GM12878 (cell line): ENCODE measurements around the gene ZFTA. TPM values are rescaled to one million over a fixed set of nuclear protein-coding genes. Genes with fewer than 3 reads are reported as not detected.

Experiments
- ATAC-seq: fragments of 200-7000 bp; cut with Tn5 transposase; 3 replicates; pipeline ENCODE4 v1.9.1; 2020; ENCODE audit warnings: mild to moderate bottlenecking, moderate library complexity
- BruUV-seq: library from RNA; stranded (reverse); fragments of 400-500 nt; replicated peaks from 2 replicates; lab custom pipeline; 2021; lab: Mats Ljungman, UMichigan
- CTCF ChIA-PET: fragments of 300-600 bp; sonication (Branson Sonifier 250); formaldehyde crosslinking; extraction: SDS; loops from one replicate; lab custom pipeline; 2021; ENCODE audit warnings: inconsistent platforms; lab: Yijun Ruan, JAX
- POLR2A ChIA-PET: fragments of 350-600 bp; formaldehyde crosslinking; extraction: SDS; loops from one replicate; lab custom pipeline; 2021; ENCODE audit warnings: inconsistent platforms; lab: Charles Lee
- RAD21 ChIA-PET: fragments of 300-600 bp; sonication (Branson Sonifier 250); formaldehyde crosslinking; loops from one replicate; lab custom pipeline; 2023; ENCODE audit warnings: antibody characterized with exemption; ENCODE audit not compliant: unreplicated experiment; lab: Charles Lee
- SMC1A ChIA-PET: fragments of 300-600 bp; sonication (Branson Sonifier 250); formaldehyde crosslinking; loops from one replicate; lab custom pipeline; 2023; ENCODE audit not compliant: unreplicated experiment, uncharacterized antibody; lab: Charles Lee
- DNase-seq: peaks from one replicate; pipeline ENCODE4 v3.0.0-alpha.2; 2011; ENCODE audit warnings: low read depth, low spot score
- FAIRE-seq: peaks from 3 replicates; lab custom pipeline; 2011; peaks lifted over from hg19 to GRCh38; lab: Jason Lieb, UNC
- H2AFZ ChIP-seq: 2 replicates; pipeline ENCODE4 v1.6.0; 2011; ENCODE audit warnings: low read depth, low read length, control low read depth; ENCODE audit not compliant: control insufficient read depth
- H3K27ac ChIP-seq: 2 replicates; pipeline ENCODE4 v1.5.1; 2011; ENCODE audit warnings: control low read depth; ENCODE audit not compliant: control insufficient read depth, insufficient read depth
- H3K27me3 ChIP-seq, 2 experiments: replicated peaks in 1 of 2; 2 replicates each; pipeline versions ENCODE4 v1.6.0 to v1.6.1; 2011; ENCODE audit warnings: low read length in 1 of 2; ENCODE audit not compliant: control insufficient read depth in 2 of 2, insufficient read depth in 2 of 2
- H3K36me3 ChIP-seq, 2 experiments: 2 replicates each; pipeline ENCODE4 v1.5.1; 2011; ENCODE audit warnings: low read length in 1 of 2; ENCODE audit not compliant: control insufficient read depth in 2 of 2, insufficient read depth in 2 of 2
- H3K4me1 ChIP-seq: 2 replicates; pipeline ENCODE4 v1.6.1; 2011; ENCODE audit warnings: mild to moderate bottlenecking, low read length, moderate library complexity, mixed read lengths; ENCODE audit not compliant: control insufficient read depth, insufficient read depth
- H3K4me2 ChIP-seq: 2 replicates; pipeline ENCODE4 v1.6.0; 2011; ENCODE audit warnings: control low read depth; ENCODE audit not compliant: control insufficient read depth, insufficient read depth
- H3K4me3 ChIP-seq: fragments of 200-600 bp; sonication (generic); 2 replicates; pipeline ENCODE4 v1.5.1; 2016
- H3K79me2 ChIP-seq: 2 replicates; pipeline ENCODE4 v1.6.0; 2011; ENCODE audit warnings: low read length; ENCODE audit not compliant: control insufficient read depth, insufficient read depth
- H3K9ac ChIP-seq: 2 replicates; pipeline ENCODE4 v1.8.0; 2011; ENCODE audit warnings: low read length, control low read depth, mixed read lengths; ENCODE audit not compliant: control insufficient read depth, insufficient read depth
- H3K9me3 ChIP-seq: replicated peaks from 3 replicates; pipeline ENCODE4 v1.5.1; 2011; ENCODE audit warnings: mild to moderate bottlenecking, low read length; ENCODE audit not compliant: control insufficient read depth, insufficient read depth
- H4K20me1 ChIP-seq: 2 replicates; pipeline ENCODE4 v1.6.0; 2011; ENCODE audit not compliant: control insufficient read depth, insufficient read depth
- MYB ChIP-seq: fragments of 150-350 bp; IDR thresholded peaks from 2 replicates; pipeline ENCODE4 v1.6.1; 2014; ENCODE audit warnings: mild to moderate bottlenecking, low read depth, low read length, borderline replicate concordance
- RCOR1 ChIP-seq: conservative IDR thresholded peaks from 2 replicates; pipeline ENCODE4 v1.6.1; 2012; ENCODE audit warnings: low read depth, low read length, improper control_type of control experiment
- ZBTB4 ChIP-seq: fragments of 450-650 bp; formaldehyde crosslinking; IDR thresholded peaks from 2 replicates; pipeline ENCODE4 v1.4.0; 2022; ENCODE audit warnings: mild to moderate bottlenecking, moderate library complexity
- ZBTB40 ChIP-seq: fragments of 450-650 bp; IDR thresholded peaks from 2 replicates; pipeline ENCODE4 v1.6.1; 2016; ENCODE audit warnings: mild to moderate bottlenecking, moderate library complexity, borderline replicate concordance
- ZNF622 ChIP-seq: fragments of 450-650 bp; IDR thresholded peaks from 2 replicates; pipeline ENCODE4 v1.6.1; 2017; ENCODE audit warnings: mild to moderate bottlenecking, inconsistent platforms
- WGBS: methylation state at CpG from one replicate; pipeline ENCODE4 v1.1.6; 2016; ENCODE audit warnings: low lambda C conversion rate; ENCODE audit not compliant: insufficient replicate concordance, insufficient coverage; ENCODE audit errors: missing lambda C conversion rate; 5-methylcytosine and 5-hydroxymethylcytosine counted together
- in situ Hi-C: fragments of 300-500 bp; cut with MboI; formaldehyde crosslinking; loops from 9 replicates; pipeline ENCODE4 v1.14.3; 2018; ENCODE audit warnings: mixed read lengths
- intact Hi-C: fragments of 100-400 bp; cut with micrococcal nuclease; formaldehyde crosslinking; loops from one replicate; pipeline ENCODE4 v1.14.2; 2022; ENCODE audit not compliant: unreplicated experiment
- polyA plus RNA-seq, 11 experiments: library from polyadenylated mRNA; depleted of rRNA in 4 of 11; unstranded in 6 of 11; stranded (reverse) in 5 of 11; fragments of >200 nt; fragmentation: Nextera tagmentation in 4 of 11; fragmentation: Illumina TruSeq in 1 of 11; extraction: Ambion mirVana in 4 of 11; extraction: Trizol in 1 of 11; gene quantifications; 1 replicate in 1 of 11; 2 replicates in 10 of 11; pipeline versions ENCODE4 v1.2.1 to v1.2.3, GENCODE V29; 2011 to 2016; ENCODE audit warnings: inconsistent platforms in 2 of 11, missing spikeins in 2 of 11, low read depth in 1 of 11
- total RNA-seq, 4 experiments: library from RNA; depleted of rRNA in 3 of 4; stranded (reverse); fragments of >200 nt in 3 of 4; fragmentation: Illumina TruSeq in 1 of 4; extraction: Trizol in 1 of 4; gene quantifications; 2 replicates each; pipeline versions ENCODE4 v1.2.1 to v1.2.3, GENCODE V29; 2013 to 2021
- TF ChIP-seq, protein P1 (sequence below): fragments of 450-650 bp; IDR thresholded peaks from 2 replicates; pipeline ENCODE4 v1.6.1; 2017; ENCODE audit warnings: borderline replicate concordance

ZFTA gene
- total and polyA plus RNA-seq, 10 of the 15 experiments (the other 5 are each of a cell fraction or from before 2014, with no cell fraction given) = 0.39 to 7.9 (median 2.2) TPM

GRCh38 chr11:63779039-63779438, 10.5 kb upstream of the ZFTA start:
- H3K9me3 ChIP-seq = no peaks in the 10 kb centered on the region
- DNase-seq = no peak
- H4K20me1 ChIP-seq = no peaks in the 10 kb centered on the region
- H3K36me3 ChIP-seq = no peaks in the 10 kb centered on the region
- FAIRE-seq = no peak
- no peak overlapping the region for H3K9ac ChIP-seq
- ChIA-PET POLR2A (interaction anchor here (0.6 kb wide), 2 partner anchors 52 to 265 kb away, joined by 3 to 4 read pairs; no protein-coding TSS in a partner anchor), SMC1A (interaction anchor here (1.2 to 1.5 kb wide), 2 partner anchors 20 to 42 kb away, joined by 4 read pairs; no protein-coding TSS in a partner anchor), CTCF (interaction anchor here (0.7 to 1.1 kb wide), 3 partner anchors 12 to 49 kb away, joined by 3 to 4 read pairs (median 3); no protein-coding TSS in a partner anchor), RAD21 (interaction anchor here (0.8 kb wide), 1 partner anchor 108 kb away, joined by 3 read pairs; the partner anchor contains the start of gene ATL3)
- peaks cover 0 to 2% of the 10 kb centered on the region in 2 experiments; a peak in 1 of 4 replicates for H3K27me3 ChIP-seq
- no peak for ATAC-seq
- H2AFZ ChIP-seq = no peak overlapping the region
- H3K79me2 ChIP-seq = no peaks in the 10 kb centered on the region
- 89% methylated on average over 2 of the region's 2 CpGs for WGBS
- BruUV-seq = no TSS peak
- no peak overlapping the region for H3K4me3 ChIP-seq
- TF ChIP-seq ZNF622 (no peak), RCOR1 (no peak), ZBTB40 (no peak), MYB (no peak), ZBTB4 (no peak)
- TF ChIP-seq, protein P1, sequence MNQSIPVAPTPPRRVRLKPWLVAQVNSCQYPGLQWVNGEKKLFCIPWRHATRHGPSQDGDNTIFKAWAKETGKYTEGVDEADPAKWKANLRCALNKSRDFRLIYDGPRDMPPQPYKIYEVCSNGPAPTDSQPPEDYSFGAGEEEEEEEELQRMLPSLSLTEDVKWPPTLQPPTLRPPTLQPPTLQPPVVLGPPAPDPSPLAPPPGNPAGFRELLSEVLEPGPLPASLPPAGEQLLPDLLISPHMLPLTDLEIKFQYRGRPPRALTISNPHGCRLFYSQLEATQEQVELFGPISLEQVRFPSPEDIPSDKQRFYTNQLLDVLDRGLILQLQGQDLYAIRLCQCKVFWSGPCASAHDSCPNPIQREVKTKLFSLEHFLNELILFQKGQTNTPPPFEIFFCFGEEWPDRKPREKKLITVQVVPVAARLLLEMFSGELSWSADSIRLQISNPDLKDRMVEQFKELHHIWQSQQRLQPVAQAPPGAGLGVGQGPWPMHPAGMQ = no peak
- in situ Hi-C loops = no loop called here
- H3K4me2 ChIP-seq = no peak overlapping the region
- no peak overlapping the region for H3K27ac ChIP-seq
- no peaks in the 10 kb centered on the region for H3K4me1 ChIP-seq
- intact Hi-C loops = no loop called here
